ENCODE data around the gene MCUR1. TPM values are rescaled to one million over a fixed set of nuclear protein-coding genes. Genes with fewer than 3 reads are reported as not detected.

The MCUR1 gene
- polyA plus RNA-seq, 2 of the 4 experiments (the other 2 are of a cell fraction), result 11.6 to 15.6 TPM

DNA sequence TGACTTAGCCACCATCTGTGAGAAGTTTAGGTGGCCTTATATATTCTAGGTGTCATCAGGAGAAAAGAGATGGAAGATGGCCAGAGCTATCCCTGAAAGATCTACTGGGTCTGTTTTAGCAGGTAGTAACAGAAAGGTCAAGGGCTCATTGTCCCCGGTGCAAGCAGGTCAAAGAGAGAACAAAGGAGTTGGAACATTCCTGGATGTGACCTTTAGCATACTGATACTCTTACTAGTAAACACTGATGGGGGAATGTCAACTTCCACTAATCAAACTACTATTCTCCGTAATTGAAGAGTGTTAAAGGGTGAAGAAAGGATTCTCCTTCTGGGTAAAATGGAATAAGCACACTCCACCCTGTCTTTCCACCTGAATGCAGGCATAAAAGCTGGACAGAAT, 4.0 kb upstream of the MCUR1 start:
- H3K4me2 ChIP-seq, result no peak overlapping the region
- 48% methylated on average over 2 of the region's 2 CpGs for WGBS (ENCODE audit: missing lambda C conversion rate)
- FAIRE-seq (no peak), DNase-seq (ENCODE audit: low read depth in 1 of 2, low spot score in 1 of 2) (no peak), ATAC-seq (no peak)
- no peak overlapping the region for H3K27ac ChIP-seq
- no peak overlapping the region for H3K4me3 ChIP-seq
- no peaks in the 10 kb centered on the region; the same call in 2 of the 3 replicates for H3K4me1 ChIP-seq
- ChIA-PET POLR2A (no interaction called here), CTCF (no interaction called here)
- TF ChIP-seq JUNB (IDR thresholded peaks at IDR 0.05) (no peak), MAX (IDR thresholded peaks at IDR 0.05) (no peak), RARB (CRISPR knock-in tag; IDR thresholded peaks at IDR 0.05) (no peak), MAZ (IDR thresholded peaks at IDR 0.05; ENCODE audit: borderline replicate concordance, low read depth, low read length) (no peak), FOSB (CRISPR knock-in tag; IDR thresholded peaks at IDR 0.05) (no peak), CHD2 (IDR thresholded peaks at IDR 0.05; ENCODE audit: low read length, partially characterized antibody) (no peak), ZSCAN20 (CRISPR knock-in tag; IDR thresholded peaks at IDR 0.05) (no peak), HDAC2 (IDR thresholded peaks at IDR 0.05) (no peak), PBX3 (IDR thresholded peaks at IDR 0.05) (no peak), HEYL (CRISPR knock-in tag; IDR thresholded peaks at IDR 0.05) (no peak), SMC3 (IDR thresholded peaks at IDR 0.05) (no peak), BCL3 (IDR thresholded peaks at IDR 0.05) (no peak), HOXB5 (CRISPR knock-in tag; IDR thresholded peaks at IDR 0.05) (no peak)
- TF ChIP-seq, protein P1, sequence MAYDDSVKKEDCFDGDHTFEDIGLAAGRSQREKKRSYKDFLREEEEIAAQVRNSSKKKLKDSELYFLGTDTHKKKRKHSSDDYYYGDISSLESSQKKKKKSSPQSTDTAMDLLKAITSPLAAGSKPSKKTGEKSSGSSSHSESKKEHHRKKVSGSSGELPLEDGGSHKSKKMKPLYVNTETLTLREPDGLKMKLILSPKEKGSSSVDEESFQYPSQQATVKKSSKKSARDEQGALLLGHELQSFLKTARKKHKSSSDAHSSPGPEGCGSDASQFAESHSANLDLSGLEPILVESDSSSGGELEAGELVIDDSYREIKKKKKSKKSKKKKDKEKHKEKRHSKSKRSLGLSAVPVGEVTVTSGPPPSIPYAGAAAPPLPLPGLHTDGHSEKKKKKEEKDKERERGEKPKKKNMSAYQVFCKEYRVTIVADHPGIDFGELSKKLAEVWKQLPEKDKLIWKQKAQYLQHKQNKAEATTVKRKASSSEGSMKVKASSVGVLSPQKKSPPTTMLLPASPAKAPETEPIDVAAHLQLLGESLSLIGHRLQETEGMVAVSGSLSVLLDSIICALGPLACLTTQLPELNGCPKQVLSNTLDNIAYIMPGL (CRISPR knock-in tag; IDR thresholded peaks at IDR 0.05; ENCODE audit: borderline replicate concordance), result no peak
- TF ChIP-seq, protein P2, sequence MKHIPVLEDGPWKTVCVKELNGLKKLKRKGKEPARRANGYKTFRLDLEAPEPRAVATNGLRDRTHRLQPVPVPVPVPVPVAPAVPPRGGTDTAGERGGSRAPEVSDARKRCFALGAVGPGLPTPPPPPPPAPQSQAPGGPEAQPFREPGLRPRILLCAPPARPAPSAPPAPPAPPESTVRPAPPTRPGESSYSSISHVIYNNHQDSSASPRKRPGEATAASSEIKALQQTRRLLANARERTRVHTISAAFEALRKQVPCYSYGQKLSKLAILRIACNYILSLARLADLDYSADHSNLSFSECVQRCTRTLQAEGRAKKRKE (CRISPR knock-in tag; IDR thresholded peaks at IDR 0.05; ENCODE audit: low read depth), result no peak
- H3K9me3 ChIP-seq, result no peaks in the 10 kb centered on the region

DNA sequence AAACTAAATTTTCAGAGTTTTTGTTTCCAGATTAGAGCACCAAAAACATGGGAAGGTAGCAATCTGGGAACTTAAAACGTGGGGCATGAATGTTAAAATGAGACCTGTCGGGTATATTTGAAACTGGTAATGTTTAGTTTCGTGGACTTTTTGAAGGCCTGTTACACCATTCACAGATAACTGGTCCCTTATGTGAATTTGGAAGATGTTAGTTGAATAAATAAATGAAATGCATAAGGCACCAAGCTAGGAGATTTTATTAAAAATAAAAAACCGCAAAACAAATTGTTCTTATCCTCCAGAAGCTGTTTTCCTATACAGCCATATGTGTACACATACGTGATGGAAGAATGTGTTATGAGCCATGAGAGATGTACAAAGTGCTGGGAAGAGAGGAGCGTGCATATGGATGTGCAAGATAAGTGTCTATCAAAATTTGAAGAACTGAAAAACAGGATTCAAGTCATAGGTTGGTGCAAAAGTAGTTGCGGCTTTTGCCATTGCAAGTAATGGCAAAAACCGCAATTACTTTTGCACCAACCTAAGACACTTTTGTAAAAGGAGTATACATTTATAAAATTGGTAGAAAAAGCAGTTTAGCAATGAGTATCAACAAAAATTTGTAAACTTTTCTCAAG, 700 bp upstream of the MCUR1 start:
- POLR2A ChIA-PET, result interaction anchor here (0.6 to 1.4 kb wide), 7 partner anchors 11 to 200 kb away, joined by 3 to 9 read pairs (median 3); partner anchors contain the start of gene NOL7
- WGBS (ENCODE audit: missing lambda C conversion rate), result 66% methylated on average over 8 of the region's 8 CpGs
- Histone ChIP-seq H3K4me3 (peak overlapping the region; percentile 73), H3K4me1 (peaks cover 9% of the 10 kb centered on the region; the same call in 1 of the 3 replicates), H3K9me3 (no peaks in the 10 kb centered on the region), H3K27ac (peak overlapping the region; percentile 91 to 99), H3K4me2 (peak overlapping the region; percentile 75)
- CTCF ChIA-PET, result interaction anchor here (0.6 kb wide), 1 partner anchor 1357 kb away, joined by 3 read pairs; no protein-coding TSS in a partner anchor
- ATAC-seq (no peak), FAIRE-seq (no peak), DNase-seq (ENCODE audit: low read depth in 1 of 2, low spot score in 1 of 2) (no peak)
- TF ChIP-seq ZFP36 (IDR thresholded peaks at IDR 0.05; ENCODE audit: borderline replicate concordance, partially characterized antibody) (no peak), HDAC2 (IDR thresholded peaks at IDR 0.05) (no peak), MAZ (IDR thresholded peaks at IDR 0.05; ENCODE audit: borderline replicate concordance, low read depth, low read length) (no peak), TP53 (CRISPR knock-in tag; IDR thresholded peaks at IDR 0.05) (no peak), HEYL (CRISPR knock-in tag; IDR thresholded peaks at IDR 0.05) (no peak), E2F6 (IDR thresholded peaks at IDR 0.05; ENCODE audit: borderline replicate concordance, low read depth) (no peak), MAX (IDR thresholded peaks at IDR 0.05) (no peak), MYC (IDR thresholded peaks at IDR 0.05; ENCODE audit: borderline replicate concordance, low read length) (no peak), SREBF2 (IDR thresholded peaks at IDR 0.05) (no peak), RCOR1 (IDR thresholded peaks at IDR 0.05; ENCODE audit: low read depth, low read length) (no peak), JUNB (IDR thresholded peaks at IDR 0.05) (no peak), POLR2A (IDR thresholded peaks at IDR 0.05; ENCODE audit: low read length) (no peak), CBX8 (IDR thresholded peaks at IDR 0.05) (no peak), BHLHE40 (IDR thresholded peaks at IDR 0.05; ENCODE audit: low read depth, low read length) (no peak)

Data from A549 (cell line).